Tibial nerve (tissue), 4 donors: Measurements from ENCODE around the gene USP6NL. TPM values are rescaled to one million over a fixed set of nuclear protein-coding genes. Genes with fewer than 3 reads are reported as not detected.

Experiments
- DNase-seq, 2 donors: peaks; one replicate each; pipeline ENCODE4 v3.0.0-alpha.2; 2019; ENCODE audit warnings: low spot score in 2 of 2
- H3K27ac ChIP-seq, 4 donors: fragments of 200-600 bp; sonication (generic) in 3 of 4; one replicate each; pipeline ENCODE4 v1.5.1; 2017 to 2019; ENCODE audit warnings: mild to moderate bottlenecking in 1 of 4
- H3K27me3 ChIP-seq, 2 donors: fragments of 200-600 bp; sonication (generic) in 1 of 2; one replicate each; pipeline versions ENCODE4 v1.5.1 to v1.6.0; 2017 to 2019
- H3K36me3 ChIP-seq, 3 donors: fragments of 200-600 bp; sonication (generic); one replicate each; pipeline ENCODE4 v1.5.1; 2018 to 2019
- H3K4me1 ChIP-seq, 4 donors: fragments of 200-600 bp; sonication (generic) in 3 of 4; one replicate each; pipeline ENCODE4 v1.5.1; 2017 to 2019
- H3K4me3 ChIP-seq, 4 donors: fragments of 200-600 bp; sonication (generic) in 3 of 4; one replicate each; pipeline ENCODE4 v1.5.1; 2017 to 2019; ENCODE audit warnings: mild to moderate bottlenecking in 1 of 4, moderate library complexity in 1 of 4
- H3K9me3 ChIP-seq, 4 donors: fragments of 200-600 bp; sonication (generic) in 3 of 4; one replicate each; pipeline ENCODE4 v1.5.1; 2017 to 2019
- EP300 ChIP-seq, 2 donors: sonication (generic); formaldehyde crosslinking; IDR thresholded peaks; one replicate each; pipeline ENCODE4 v1.6.1; 2017; ENCODE audit warnings: antibody characterized with exemption in 2 of 2, mild to moderate bottlenecking in 1 of 2
- POLR2A ChIP-seq, 2 donors: fragments of 450-650 bp; IDR thresholded peaks; one replicate each; pipeline ENCODE4 v1.6.1; 2017; ENCODE audit warnings: antibody characterized with exemption in 2 of 2, mild to moderate bottlenecking in 2 of 2, moderate library complexity in 2 of 2
- WGBS, 2 donors: methylation state at CpG; one replicate each; pipeline ENCODE4 v1.1.5; 2018; 5-methylcytosine and 5-hydroxymethylcytosine counted together
- total RNA-seq, 4 donors: library from RNA; depleted of rRNA; stranded (reverse); fragments of >200 nt; gene quantifications; one replicate each; pipeline ENCODE4 v1.1.0, GENCODE V29; 2016
- TF ChIP-seq, protein P1 (sequence below), 5 experiments: fragments of 200-600 bp in 3 of 5; fragments of 450-650 bp in 2 of 5; sonication (generic) in 3 of 5; IDR thresholded peaks; one replicate each; pipeline ENCODE4 v1.5.1; 2016 to 2019; ENCODE audit warnings: antibody characterized with exemption in 5 of 5, mild to moderate bottlenecking in 3 of 5, moderate library complexity in 2 of 5

USP6NL gene
- total RNA-seq, 4 donors from 2014 or later: 21.8 to 33.9 (median 25.0) TPM

DNA sequence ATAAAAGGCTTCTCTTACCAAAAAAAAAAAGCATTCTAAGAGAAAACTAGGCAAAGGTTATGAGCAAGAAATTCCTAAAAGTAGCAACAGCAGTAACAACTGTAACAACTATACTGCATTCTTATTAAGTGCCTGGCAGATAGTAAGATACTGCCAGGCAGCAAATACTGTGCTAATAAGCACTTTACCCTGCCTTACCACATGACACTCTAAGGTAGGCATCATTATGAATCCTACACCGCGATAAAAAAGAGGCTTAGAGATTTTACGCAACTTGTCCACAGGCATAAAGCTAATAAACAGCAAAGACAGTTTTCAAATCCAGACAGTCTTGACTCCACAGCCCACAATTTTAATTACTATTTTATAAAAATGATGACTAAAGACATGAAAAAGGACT lies 83.2 kb downstream of the USP6NL start:
- peak overlapping the region; percentile 29 to 87 (median 68) for H3K27ac ChIP-seq
- peaks cover 0 to 5% (median 0%) of the 10 kb centered on the region in 3 donors for H3K36me3 ChIP-seq
- H3K4me3 ChIP-seq: peak overlapping the region in 3 of 4 donors; percentile 6 to 25 (median 24)
- TF ChIP-seq POLR2A (IDR thresholded peaks at IDR 0.05) (no peak), EP300 (IDR thresholded peaks at IDR 0.05) (no peak)
- TF ChIP-seq, protein P1, sequence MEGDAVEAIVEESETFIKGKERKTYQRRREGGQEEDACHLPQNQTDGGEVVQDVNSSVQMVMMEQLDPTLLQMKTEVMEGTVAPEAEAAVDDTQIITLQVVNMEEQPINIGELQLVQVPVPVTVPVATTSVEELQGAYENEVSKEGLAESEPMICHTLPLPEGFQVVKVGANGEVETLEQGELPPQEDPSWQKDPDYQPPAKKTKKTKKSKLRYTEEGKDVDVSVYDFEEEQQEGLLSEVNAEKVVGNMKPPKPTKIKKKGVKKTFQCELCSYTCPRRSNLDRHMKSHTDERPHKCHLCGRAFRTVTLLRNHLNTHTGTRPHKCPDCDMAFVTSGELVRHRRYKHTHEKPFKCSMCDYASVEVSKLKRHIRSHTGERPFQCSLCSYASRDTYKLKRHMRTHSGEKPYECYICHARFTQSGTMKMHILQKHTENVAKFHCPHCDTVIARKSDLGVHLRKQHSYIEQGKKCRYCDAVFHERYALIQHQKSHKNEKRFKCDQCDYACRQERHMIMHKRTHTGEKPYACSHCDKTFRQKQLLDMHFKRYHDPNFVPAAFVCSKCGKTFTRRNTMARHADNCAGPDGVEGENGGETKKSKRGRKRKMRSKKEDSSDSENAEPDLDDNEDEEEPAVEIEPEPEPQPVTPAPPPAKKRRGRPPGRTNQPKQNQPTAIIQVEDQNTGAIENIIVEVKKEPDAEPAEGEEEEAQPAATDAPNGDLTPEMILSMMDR (IDR thresholded peaks at IDR 0.05): no peak
- WGBS, 2 donors: 69 to 75% methylated on average over 3 of the region's 3 CpGs
- peaks cover 0 to 58% (median 11%) of the 10 kb centered on the region in 4 donors for H3K4me1 ChIP-seq
- H3K9me3 ChIP-seq: no peaks in the 10 kb centered on the region
- no peaks in the 10 kb centered on the region for H3K27me3 ChIP-seq
- DNase-seq: no peak

DNA sequence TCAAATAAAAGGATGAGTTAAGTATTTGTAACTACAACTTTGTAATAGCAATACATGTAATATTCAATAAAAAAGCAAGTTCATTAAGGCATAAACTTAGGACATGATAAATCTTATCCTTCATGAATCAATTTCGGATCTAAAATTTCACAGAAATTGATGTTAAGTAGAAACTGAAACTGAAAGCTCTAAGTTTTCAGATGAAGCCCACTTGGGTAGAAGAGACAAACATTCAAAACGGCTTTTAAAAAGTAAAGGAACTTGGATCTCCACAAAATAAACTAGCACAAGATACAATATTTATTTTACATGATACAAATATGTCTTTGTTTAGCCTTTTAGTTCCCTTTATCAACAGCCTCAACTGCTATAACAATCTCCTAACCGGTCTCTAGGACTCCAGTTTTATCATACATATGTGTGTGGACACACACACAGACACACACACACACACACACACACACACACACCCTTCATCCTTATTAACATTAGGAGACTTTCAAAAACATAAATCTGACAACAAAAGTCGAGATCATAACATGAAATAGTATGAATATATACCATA lies 83.7 kb downstream of the USP6NL start:
- Histone ChIP-seq H3K4me1 (peaks cover 0 to 58% (median 11%) of the 10 kb centered on the region in 4 donors), H3K27me3 (no peaks in the 10 kb centered on the region), H3K4me3 (peak overlapping the region in 3 of 4 donors; percentile 6 to 25 (median 24)), H3K9me3 (no peaks in the 10 kb centered on the region), H3K27ac (peak overlapping the region; percentile 29 to 87 (median 68)), H3K36me3 (peaks cover 0 to 5% (median 0%) of the 10 kb centered on the region in 3 donors)
- DNase-seq: no peak
- WGBS, 2 donors: 17 to 21% methylated on average over 4 of the region's 4 CpGs
- TF ChIP-seq EP300 (IDR thresholded peaks at IDR 0.05) (no peak), POLR2A (IDR thresholded peaks at IDR 0.05) (no peak)
- TF ChIP-seq, protein P1 (IDR thresholded peaks at IDR 0.05): no peak

DNA sequence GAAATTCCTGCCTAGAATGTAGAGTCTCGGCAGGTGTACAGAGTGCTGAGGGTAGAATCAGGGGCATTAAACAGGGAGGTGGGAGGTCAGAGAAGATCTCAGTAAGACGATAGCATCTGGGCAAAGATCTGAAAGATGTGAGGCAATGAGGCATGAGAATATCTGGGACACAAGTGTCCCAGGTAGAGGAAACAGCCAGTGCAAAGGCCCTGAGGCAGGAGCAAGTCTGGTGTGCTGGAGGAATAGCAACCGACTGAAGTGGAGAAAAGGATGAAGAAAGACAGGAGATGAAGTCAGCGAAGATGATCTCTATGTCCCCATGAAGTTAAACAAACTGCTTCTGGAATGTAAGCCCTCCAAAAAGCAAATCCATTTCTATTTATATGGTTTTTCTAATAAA lies 84.4 kb downstream of the USP6NL start:
- no peak for TF ChIP-seq POLR2A (IDR thresholded peaks at IDR 0.05)
- TF ChIP-seq, protein P1 (IDR thresholded peaks at IDR 0.05): no peak
- no peak for TF ChIP-seq EP300 (IDR thresholded peaks at IDR 0.05)
- Histone ChIP-seq H3K4me1 (peaks cover 0 to 62% (median 14%) of the 10 kb centered on the region in 4 donors), H3K36me3 (peaks cover 0 to 5% (median 0%) of the 10 kb centered on the region in 3 donors), H3K27ac (peak overlapping the region; percentile 29 to 87 (median 68)), H3K4me3 (no peak overlapping the region), H3K27me3 (no peaks in the 10 kb centered on the region), H3K9me3 (no peaks in the 10 kb centered on the region)
- no peak for DNase-seq
- 91 to 97% methylated on average over 4 of the region's 4 CpGs for WGBS, 2 donors

DNA sequence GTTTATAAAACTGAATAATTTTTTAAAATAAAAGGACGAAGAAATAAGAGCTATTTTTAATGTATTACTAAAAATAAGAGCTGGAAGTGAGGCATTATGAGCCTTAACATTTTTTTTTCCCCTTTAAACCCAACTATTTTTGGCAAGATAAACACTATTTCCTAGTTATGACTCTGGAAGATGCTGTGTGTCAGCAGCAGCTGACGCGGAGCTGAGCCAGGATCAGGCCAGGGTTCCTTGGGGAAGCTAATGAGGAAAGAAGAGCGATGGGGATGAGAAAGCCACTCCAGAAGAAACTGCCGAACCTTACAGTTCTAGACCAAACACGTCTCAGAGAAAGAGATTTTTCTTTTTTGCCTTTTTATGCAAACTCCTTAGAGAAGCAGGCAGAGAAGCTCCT lies 85.9 kb downstream of the USP6NL start:
- H3K36me3 ChIP-seq: peaks cover 0 to 5% (median 0%) of the 10 kb centered on the region in 3 donors
- peaks cover 0 to 70% (median 14%) of the 10 kb centered on the region in 4 donors for H3K4me1 ChIP-seq
- H3K9me3 ChIP-seq: no peaks in the 10 kb centered on the region
- DNase-seq: peak; percentile 39 to 72
- no peaks in the 10 kb centered on the region for H3K27me3 ChIP-seq
- 38 to 41% methylated on average over 6 of the region's 6 CpGs for WGBS, 2 donors
- H3K4me3 ChIP-seq: no peak overlapping the region
- H3K27ac ChIP-seq: peak overlapping the region in 3 of 4 donors; percentile 24 to 90 (median 57)
- peak in 1 of 2 donors; percentile 85 for TF ChIP-seq EP300 (IDR thresholded peaks at IDR 0.05)
- peak in 1 of 2 donors; percentile 22 for TF ChIP-seq POLR2A (IDR thresholded peaks at IDR 0.05)
- TF ChIP-seq, protein P1 (IDR thresholded peaks at IDR 0.05): no peak

DNA sequence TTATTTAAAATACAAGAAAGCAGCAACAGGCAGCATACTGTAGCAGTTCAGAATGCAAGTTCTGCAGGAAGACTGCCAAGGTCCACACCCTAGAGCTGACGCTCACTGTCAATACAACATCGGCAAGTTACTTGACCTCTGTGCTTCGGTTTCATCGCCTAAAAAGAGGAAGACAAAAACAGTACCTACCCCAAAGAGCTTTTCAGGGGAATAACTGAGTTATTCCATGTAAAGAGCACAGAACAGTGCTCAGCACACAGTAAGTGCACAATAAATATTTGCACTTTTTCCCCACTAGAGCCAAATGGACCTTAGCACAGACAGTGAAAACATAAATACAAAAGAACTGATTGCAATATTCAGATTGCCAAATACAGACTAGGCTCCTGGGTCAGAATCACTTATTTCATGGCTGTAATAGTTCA lies 88.6 kb downstream of the USP6NL start:
- no peak overlapping the region for H3K4me3 ChIP-seq
- TF ChIP-seq EP300 (IDR thresholded peaks at IDR 0.05) (peak in 1 of 2 donors; percentile 55), POLR2A (IDR thresholded peaks at IDR 0.05) (no peak)
- DNase-seq: peak in 1 of 2 donors; percentile 50
- 6 to 34% methylated on average over 4 of the region's 4 CpGs for WGBS, 2 donors
- H3K36me3 ChIP-seq: peaks cover 0 to 5% (median 0%) of the 10 kb centered on the region in 3 donors
- H3K9me3 ChIP-seq: no peaks in the 10 kb centered on the region
- H3K4me1 ChIP-seq: peaks cover 0 to 63% (median 11%) of the 10 kb centered on the region in 4 donors
- H3K27ac ChIP-seq: peak overlapping the region in 2 of 4 donors; percentile 55 to 90
- H3K27me3 ChIP-seq: no peaks in the 10 kb centered on the region
